ENCODE results near the gene CDC7. TPM values are rescaled to one million over a fixed set of nuclear protein-coding genes. Genes with fewer than 3 reads are reported as not detected.
A peak's percentile ranks its signal among the peaks of the same experiment; 100 is the strongest.

CDC7 gene
- total and polyA plus RNA-seq, 9 of the 15 experiments (the other 6 are each of a cell fraction or from before 2014, with no cell fraction given): 22.3 to 66.8 (median 44.2) TPM

GRCh38 chr1:91500756-91501522, at the start of gene CDC7 (continued):
- TF ChIP-seq, protein P1, sequence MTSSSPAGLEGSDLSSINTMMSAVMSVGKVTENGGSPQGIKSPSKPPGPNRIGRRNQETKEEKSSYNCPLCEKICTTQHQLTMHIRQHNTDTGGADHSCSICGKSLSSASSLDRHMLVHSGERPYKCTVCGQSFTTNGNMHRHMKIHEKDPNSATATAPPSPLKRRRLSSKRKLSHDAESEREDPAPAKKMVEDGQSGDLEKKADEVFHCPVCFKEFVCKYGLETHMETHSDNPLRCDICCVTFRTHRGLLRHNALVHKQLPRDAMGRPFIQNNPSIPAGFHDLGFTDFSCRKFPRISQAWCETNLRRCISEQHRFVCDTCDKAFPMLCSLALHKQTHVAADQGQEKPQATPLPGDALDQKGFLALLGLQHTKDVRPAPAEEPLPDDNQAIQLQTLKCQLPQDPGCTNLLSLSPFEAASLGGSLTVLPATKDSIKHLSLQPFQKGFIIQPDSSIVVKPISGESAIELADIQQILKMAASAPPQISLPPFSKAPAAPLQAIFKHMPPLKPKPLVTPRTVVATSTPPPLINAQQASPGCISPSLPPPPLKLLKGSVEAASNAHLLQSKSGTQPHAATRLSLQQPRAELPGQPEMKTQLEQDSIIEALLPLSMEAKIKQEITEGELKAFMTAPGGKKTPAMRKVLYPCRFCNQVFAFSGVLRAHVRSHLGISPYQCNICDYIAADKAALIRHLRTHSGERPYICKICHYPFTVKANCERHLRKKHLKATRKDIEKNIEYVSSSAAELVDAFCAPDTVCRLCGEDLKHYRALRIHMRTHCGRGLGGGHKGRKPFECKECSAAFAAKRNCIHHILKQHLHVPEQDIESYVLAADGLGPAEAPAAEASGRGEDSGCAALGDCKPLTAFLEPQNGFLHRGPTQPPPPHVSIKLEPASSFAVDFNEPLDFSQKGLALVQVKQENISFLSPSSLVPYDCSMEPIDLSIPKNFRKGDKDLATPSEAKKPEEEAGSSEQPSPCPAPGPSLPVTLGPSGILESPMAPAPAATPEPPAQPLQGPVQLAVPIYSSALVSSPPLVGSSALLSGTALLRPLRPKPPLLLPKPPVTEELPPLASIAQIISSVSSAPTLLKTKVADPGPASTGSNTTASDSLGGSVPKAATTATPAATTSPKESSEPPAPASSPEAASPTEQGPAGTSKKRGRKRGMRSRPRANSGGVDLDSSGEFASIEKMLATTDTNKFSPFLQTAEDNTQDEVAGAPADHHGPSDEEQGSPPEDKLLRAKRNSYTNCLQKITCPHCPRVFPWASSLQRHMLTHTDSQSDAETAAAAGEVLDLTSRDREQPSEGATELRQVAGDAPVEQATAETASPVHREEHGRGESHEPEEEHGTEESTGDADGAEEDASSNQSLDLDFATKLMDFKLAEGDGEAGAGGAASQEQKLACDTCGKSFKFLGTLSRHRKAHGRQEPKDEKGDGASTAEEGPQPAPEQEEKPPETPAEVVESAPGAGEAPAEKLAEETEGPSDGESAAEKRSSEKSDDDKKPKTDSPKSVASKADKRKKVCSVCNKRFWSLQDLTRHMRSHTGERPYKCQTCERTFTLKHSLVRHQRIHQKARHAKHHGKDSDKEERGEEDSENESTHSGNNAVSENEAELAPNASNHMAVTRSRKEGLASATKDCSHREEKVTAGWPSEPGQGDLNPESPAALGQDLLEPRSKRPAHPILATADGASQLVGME (CRISPR knock-in tag; IDR thresholded peaks at IDR 0.05): 0 out of 2 replicates have a peak, but pooled peaks have one; percentile 30
- no peak for TF ChIP-seq NELFE (IDR thresholded peaks at IDR 0.05; ENCODE audit: insufficient read depth, insufficient read length)
- TF ChIP-seq RCOR1 (IDR thresholded peaks at IDR 0.05; ENCODE audit: borderline replicate concordance in 1 of 2, low read depth in 2 of 2, low read length in 2 of 2): peak in 1 of 2 experiments; percentile 25; a peak in 2 of 4 replicates
- TF ChIP-seq HDAC2 (IDR thresholded peaks at IDR 0.05): peak; percentile 73; the same call in 1 of the 2 replicates
- 0 out of 2 replicates have a peak, but pooled peaks have one; percentile 27 for TF ChIP-seq MBD2 (IDR thresholded peaks at IDR 0.05; ENCODE audit: borderline replicate concordance, low read depth)
- no peak for TF ChIP-seq SLC30A9 (CRISPR knock-in tag; IDR thresholded peaks at IDR 0.05)
- TF ChIP-seq, protein P2, sequence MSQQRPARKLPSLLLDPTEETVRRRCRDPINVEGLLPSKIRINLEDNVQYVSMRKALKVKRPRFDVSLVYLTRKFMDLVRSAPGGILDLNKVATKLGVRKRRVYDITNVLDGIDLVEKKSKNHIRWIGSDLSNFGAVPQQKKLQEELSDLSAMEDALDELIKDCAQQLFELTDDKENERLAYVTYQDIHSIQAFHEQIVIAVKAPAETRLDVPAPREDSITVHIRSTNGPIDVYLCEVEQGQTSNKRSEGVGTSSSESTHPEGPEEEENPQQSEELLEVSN (IDR thresholded peaks at IDR 0.05; ENCODE audit: borderline replicate concordance in 1 of 2, extremely low read depth in 1 of 2, insufficient read depth in 1 of 2, insufficient read length in 1 of 2, low read depth in 1 of 2, low read length in 1 of 2, poor library complexity in 1 of 2, severe bottlenecking in 1 of 2): peak; percentile 95
- TF ChIP-seq NR3C1 (CRISPR knock-in tag; IDR thresholded peaks at IDR 0.05): no peak
- TF ChIP-seq, protein P3, sequence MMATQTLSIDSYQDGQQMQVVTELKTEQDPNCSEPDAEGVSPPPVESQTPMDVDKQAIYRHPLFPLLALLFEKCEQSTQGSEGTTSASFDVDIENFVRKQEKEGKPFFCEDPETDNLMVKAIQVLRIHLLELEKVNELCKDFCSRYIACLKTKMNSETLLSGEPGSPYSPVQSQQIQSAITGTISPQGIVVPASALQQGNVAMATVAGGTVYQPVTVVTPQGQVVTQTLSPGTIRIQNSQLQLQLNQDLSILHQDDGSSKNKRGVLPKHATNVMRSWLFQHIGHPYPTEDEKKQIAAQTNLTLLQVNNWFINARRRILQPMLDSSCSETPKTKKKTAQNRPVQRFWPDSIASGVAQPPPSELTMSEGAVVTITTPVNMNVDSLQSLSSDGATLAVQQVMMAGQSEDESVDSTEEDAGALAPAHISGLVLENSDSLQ (IDR thresholded peaks at IDR 0.05): 0 out of 2 replicates have a peak, but pooled peaks have one; percentile 9
- peak; percentile 11; the same call in 1 of the 2 replicates for TF ChIP-seq MYBL2 (IDR thresholded peaks at IDR 0.05; ENCODE audit: low read depth)
- no peak for TF ChIP-seq MYBL2 (CRISPR knock-in tag; IDR thresholded peaks at IDR 0.05; ENCODE audit: borderline replicate concordance)
- TF ChIP-seq, protein P4, sequence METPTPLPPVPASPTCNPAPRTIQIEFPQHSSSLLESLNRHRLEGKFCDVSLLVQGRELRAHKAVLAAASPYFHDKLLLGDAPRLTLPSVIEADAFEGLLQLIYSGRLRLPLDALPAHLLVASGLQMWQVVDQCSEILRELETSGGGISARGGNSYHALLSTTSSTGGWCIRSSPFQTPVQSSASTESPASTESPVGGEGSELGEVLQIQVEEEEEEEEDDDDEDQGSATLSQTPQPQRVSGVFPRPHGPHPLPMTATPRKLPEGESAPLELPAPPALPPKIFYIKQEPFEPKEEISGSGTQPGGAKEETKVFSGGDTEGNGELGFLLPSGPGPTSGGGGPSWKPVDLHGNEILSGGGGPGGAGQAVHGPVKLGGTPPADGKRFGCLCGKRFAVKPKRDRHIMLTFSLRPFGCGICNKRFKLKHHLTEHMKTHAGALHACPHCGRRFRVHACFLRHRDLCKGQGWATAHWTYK (CRISPR knock-in tag; IDR thresholded peaks at IDR 0.05): no peak
- no peak for TF ChIP-seq DNMT1 (IDR thresholded peaks at IDR 0.05)
- TF ChIP-seq ELF1 (tag; IDR thresholded peaks at IDR 0.05): peak; percentile 40; the same call in 1 of the 2 replicates
- TF ChIP-seq ATF7 (IDR thresholded peaks at IDR 0.05): peak; percentile 76; the same call in 1 of the 2 replicates
- TF ChIP-seq NCOA4 (IDR thresholded peaks at IDR 0.05; ENCODE audit: partially characterized antibody): no peak
- TF ChIP-seq ZZZ3 (IDR thresholded peaks at IDR 0.05): peak; percentile 98
- TF ChIP-seq ZNF134 (CRISPR knock-in tag; conservative IDR thresholded peaks at IDR 0.05): 0 out of 2 replicates have a peak, but pooled peaks have one; percentile 36
